ENCODE data around the gene NAA10. TPM values are rescaled to one million over a fixed set of nuclear protein-coding genes. Genes with fewer than 3 reads are reported as not detected.

NAA10 gene
- total and polyA plus RNA-seq, 8 donors: 23.2 to 161 (median 57.3) TPM

GRCh38 chrX:153973127-153974002 lies 38.5 kb upstream of the NAA10 start:
- Histone ChIP-seq H3K4me3 (peak overlapping the region; percentile 77 to 90 (median 84)), H3K27ac (peak overlapping the region; percentile 96 to 99 (median 99)), H3K4me1 (peaks cover 22 to 41% (median 34%) of the 10 kb centered on the region in 4 donors), H3K27me3 (no peaks in the 10 kb centered on the region), H3K36me3 (no peaks in the 10 kb centered on the region), H3K9me3 (no peaks in the 10 kb centered on the region)
- 18 to 45% (median 28%) methylated on average over 16 to 20 of the region's 20 CpGs for WGBS, 5 donors
- no peak for TF ChIP-seq EP300 (IDR thresholded peaks at IDR 0.05)
- TF ChIP-seq POLR2A (IDR thresholded peaks at IDR 0.05): no peak
- no peak for TF ChIP-seq CTCF (IDR thresholded peaks at IDR 0.05)
- no peak for TF ChIP-seq POLR2AphosphoS5 (IDR thresholded peaks at IDR 0.05)
- peak in 1 of 2 donors; percentile 47 for DNase-seq
- intact Hi-C loops (cut with DNase I; ENCODE audit: low total_unique reads): no loop called here

- H3K4me3 ChIP-seq: peak within 1 kb of the TSS; percentile 77 to 90 (median 84)
- 0 to 14% (median 4%) methylated on average over 5 to 77 of the region's 103 CpGs for WGBS, 5 donors
- H3K27ac ChIP-seq: peak within 1 kb of the TSS; percentile 96 to 99 (median 99)
- H3K36me3 ChIP-seq: no peaks in the 10 kb centered on the region
- DNase-seq: peak; percentile 88 to 96
- TF ChIP-seq POLR2AphosphoS5 (IDR thresholded peaks at IDR 0.05): peak; percentile 14 to 61 (median 36)
- TF ChIP-seq POLR2A (IDR thresholded peaks at IDR 0.05): no peak
- H3K9me3 ChIP-seq: no peaks in the 10 kb centered on the region
- H3K4me1 ChIP-seq: peaks cover 31 to 50% (median 42%) of the 10 kb centered on the region in 4 donors
- intact Hi-C loops (cut with DNase I; ENCODE audit: low total_unique reads): no loop called here
- no peaks in the 10 kb centered on the region for H3K27me3 ChIP-seq
Measured at GRCh38 chrX:153972368-153973126, 37.7 kb upstream of the NAA10 start, which contains the start of gene TMEM187. Gene TMEM187 (plus strand): TSS chrX:153972754. CDS start chrX:153982063, 9,309 bp downstream.

- TF ChIP-seq CTCF (IDR thresholded peaks at IDR 0.05) (no peak), POLR2A (IDR thresholded peaks at IDR 0.05) (peak in 1 of 4 donors; percentile 49), POLR2AphosphoS5 (IDR thresholded peaks at IDR 0.05) (peak; percentile 28 to 60 (median 42))
- Histone ChIP-seq H3K4me3 (peak within 1 kb of the TSS; percentile 77 to 90 (median 84)), H3K9me3 (no peaks in the 10 kb centered on the region), H3K36me3 (no peaks in the 10 kb centered on the region), H3K27ac (peak within 1 kb of the TSS; percentile 96 to 99 (median 99)), H3K4me1 (peaks cover 39 to 58% (median 51%) of the 10 kb centered on the region in 4 donors), H3K27me3 (no peaks in the 10 kb centered on the region)
- peak; percentile 93 to 98 for DNase-seq
- 0 to 23% (median 2%) methylated on average over 9 to 96 of the region's 96 CpGs for WGBS, 5 donors
- intact Hi-C loops (cut with DNase I; ENCODE audit: low total_unique reads): no loop called here
Measured at GRCh38 chrX:153971450-153972367, 36.9 kb upstream of the NAA10 start, which contains the start of gene HCFC1. Gene HCFC1 (minus strand): TSS chrX:153971818. CDS start chrX:153970840, 978 bp downstream.

GRCh38 chrX:153971124-153971449 lies 36.2 kb upstream of the NAA10 start:
- peak overlapping the region; percentile 77 to 90 (median 84) for H3K4me3 ChIP-seq
- peak overlapping the region; percentile 96 to 99 (median 99) for H3K27ac ChIP-seq
- no peaks in the 10 kb centered on the region for H3K36me3 ChIP-seq
- no peaks in the 10 kb centered on the region for H3K9me3 ChIP-seq
- intact Hi-C loops (cut with DNase I; ENCODE audit: low total_unique reads): no loop called here
- 0 to 8% (median 6%) methylated on average over 25 to 34 of the region's 34 CpGs; no CpG with 5 or more reads in 1 of the 5 donors for WGBS, 5 donors
- TF ChIP-seq POLR2AphosphoS5 (IDR thresholded peaks at IDR 0.05) (peak; percentile 13 to 60 (median 58)), CTCF (IDR thresholded peaks at IDR 0.05) (no peak), EP300 (IDR thresholded peaks at IDR 0.05) (no peak), POLR2A (IDR thresholded peaks at IDR 0.05) (peak in 1 of 4 donors; percentile 41)
- no peaks in the 10 kb centered on the region for H3K27me3 ChIP-seq
- peak; percentile 91 to 97 for DNase-seq
- peaks cover 45 to 64% (median 57%) of the 10 kb centered on the region in 4 donors for H3K4me1 ChIP-seq
